ENCODE results near the gene SKIC8. TPM values are rescaled to one million over a fixed set of nuclear protein-coding genes. Genes with fewer than 3 reads are reported as not detected.

The SKIC8 gene
- total RNA-seq, 1 donor: 72.1 TPM

GRCh38 chr15:78341057-78341987 lies 41.9 kb upstream of the SKIC8 start:
- TF ChIP-seq CTCF (IDR thresholded peaks at IDR 0.05; ENCODE audit: insufficient read depth, low read depth, low read length): no peak

GRCh38 chr15:78340231-78341056 lies 41.0 kb upstream of the SKIC8 start, which contains the start of gene CRABP1:
CRABP1 (plus strand) TSS chr15:78340353; CDS start chr15:78340429, 76 bp downstream.
- H3K4me3 ChIP-seq (ENCODE audit: low read depth, low read length): no peak within 1 kb of the TSS
- no peak for TF ChIP-seq CTCF (IDR thresholded peaks at IDR 0.05; ENCODE audit: insufficient read depth, low read depth, low read length)
- DNase-seq (ENCODE audit: low read depth): no peak

More at GRCh38 chr15:78341057-78341987, 41.9 kb upstream of the SKIC8 start:
- H3K4me3 ChIP-seq (ENCODE audit: low read depth, low read length): no peak overlapping the region
- no peak for DNase-seq (ENCODE audit: low read depth)

GRCh38 chr15:78339559-78339958 lies 40.1 kb upstream of the SKIC8 start:
- TF ChIP-seq CTCF (IDR thresholded peaks at IDR 0.05; ENCODE audit: insufficient read depth, low read depth, low read length): no peak
- DNase-seq (ENCODE audit: low read depth): no peak
- H3K4me3 ChIP-seq (ENCODE audit: low read depth, low read length): no peak overlapping the region

GRCh38 chr15:78338781-78339180 lies 39.4 kb upstream of the SKIC8 start:
- DNase-seq (ENCODE audit: low read depth): no peak
- TF ChIP-seq CTCF (IDR thresholded peaks at IDR 0.05; ENCODE audit: insufficient read depth, low read depth, low read length): no peak
- H3K4me3 ChIP-seq (ENCODE audit: low read depth, low read length): no peak overlapping the region

- DNase-seq (ENCODE audit: low read depth): no peak
- H3K4me3 ChIP-seq (ENCODE audit: low read depth, low read length): no peak overlapping the region
- TF ChIP-seq CTCF (IDR thresholded peaks at IDR 0.05; ENCODE audit: insufficient read depth, low read depth, low read length): no peak
Observed at GRCh38 chr15:78335985-78336384, 36.6 kb upstream of the SKIC8 start.

- DNase-seq (ENCODE audit: low read depth): no peak
- no peak for TF ChIP-seq CTCF (IDR thresholded peaks at IDR 0.05; ENCODE audit: insufficient read depth, low read depth, low read length)
- no peak overlapping the region for H3K4me3 ChIP-seq (ENCODE audit: low read depth, low read length)
Observed at GRCh38 chr15:78334845-78335244, 35.4 kb upstream of the SKIC8 start.

Data from fibroblast of villous mesenchyme (primary cell).